Measurements from ENCODE around the gene LRRC49. TPM values are rescaled to one million over a fixed set of nuclear protein-coding genes. Genes with fewer than 3 reads are reported as not detected.

Gene LRRC49
- total RNA-seq, 1 experiment from 2014 or later = 9.2 TPM

- ChIA-PET CTCF (no interaction called here), POLR2A (ENCODE audit: low non-redundant PET) (no interaction called here)
- no peak for DNase-seq (ENCODE audit: low spot score)
- Histone ChIP-seq H3K4me1 (ENCODE audit: insufficient read depth, low read length, poor library complexity, severe bottlenecking) (peaks cover 18% of the 10 kb centered on the region), H3K27ac (ENCODE audit: low read depth, low read length, poor library complexity, severe bottlenecking) (no peak overlapping the region), H3K9me3 (ENCODE audit: low read depth, low read length, poor library complexity, severe bottlenecking) (no peaks in the 10 kb centered on the region), H3K4me3 (ENCODE audit: low read depth, low read length, poor library complexity, severe bottlenecking) (no peak overlapping the region), H3K27me3 (replicated peaks; ENCODE audit: insufficient read depth, low read depth, low read length, poor library complexity) (no peaks in the 10 kb centered on the region), H3K36me3 (ENCODE audit: insufficient read depth, low read length, poor library complexity, severe bottlenecking) (no peaks in the 10 kb centered on the region)
- no TSS peak for BruUV-seq (replicated peaks)
- intact Hi-C loops (cut with micrococcal nuclease; ENCODE audit: unreplicated experiment) = no loop called here
- TF ChIP-seq CTCF (conservative IDR thresholded peaks at IDR 0.05; ENCODE audit: low read depth, low read length) (no peak), EZH2 (IDR thresholded peaks at IDR 0.05; ENCODE audit: borderline replicate concordance, low read depth, low read length, poor library complexity, severe bottlenecking) (no peak)
These were observed 163.5 kb downstream of the LRRC49 start for GRCh38 chr15:71056111-71056510.

DNA sequence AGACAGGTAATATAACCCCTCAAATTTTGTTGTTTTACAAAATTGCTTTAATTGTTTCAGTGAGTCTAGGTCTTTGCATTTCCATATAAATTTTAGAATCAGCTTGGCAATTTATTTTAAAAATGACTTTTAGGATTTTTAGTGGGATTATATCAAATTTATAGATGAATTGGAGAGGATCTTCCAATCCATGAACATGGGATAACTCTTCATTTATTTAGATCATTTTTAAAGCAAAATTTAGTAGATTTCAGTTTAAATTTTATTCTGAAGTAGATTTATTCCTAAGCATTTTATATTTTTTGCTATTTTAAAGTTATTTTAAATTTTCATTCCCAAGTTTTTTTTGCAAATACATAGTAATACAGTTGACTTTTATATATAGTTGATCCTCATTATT is 164.5 kb downstream of the LRRC49 start:
- POLR2A ChIA-PET (ENCODE audit: low non-redundant PET) = no interaction called here
- Histone ChIP-seq H3K4me1 (ENCODE audit: insufficient read depth, low read length, poor library complexity, severe bottlenecking) (peaks cover 18% of the 10 kb centered on the region), H3K4me3 (ENCODE audit: low read depth, low read length, poor library complexity, severe bottlenecking) (no peak overlapping the region), H3K27me3 (replicated peaks; ENCODE audit: insufficient read depth, low read depth, low read length, poor library complexity) (no peaks in the 10 kb centered on the region), H3K27ac (ENCODE audit: low read depth, low read length, poor library complexity, severe bottlenecking) (no peak overlapping the region), H3K9me3 (ENCODE audit: low read depth, low read length, poor library complexity, severe bottlenecking) (no peaks in the 10 kb centered on the region), H3K36me3 (ENCODE audit: insufficient read depth, low read length, poor library complexity, severe bottlenecking) (no peaks in the 10 kb centered on the region)
- intact Hi-C loops (cut with micrococcal nuclease; ENCODE audit: unreplicated experiment) = no loop called here
- BruUV-seq (replicated peaks) = no TSS peak
- no peak for DNase-seq (ENCODE audit: low spot score)
- CTCF ChIA-PET = no interaction called here
- TF ChIP-seq EZH2 (IDR thresholded peaks at IDR 0.05; ENCODE audit: borderline replicate concordance, low read depth, low read length, poor library complexity, severe bottlenecking) (no peak), CTCF (conservative IDR thresholded peaks at IDR 0.05; ENCODE audit: low read depth, low read length) (no peak)

DNA sequence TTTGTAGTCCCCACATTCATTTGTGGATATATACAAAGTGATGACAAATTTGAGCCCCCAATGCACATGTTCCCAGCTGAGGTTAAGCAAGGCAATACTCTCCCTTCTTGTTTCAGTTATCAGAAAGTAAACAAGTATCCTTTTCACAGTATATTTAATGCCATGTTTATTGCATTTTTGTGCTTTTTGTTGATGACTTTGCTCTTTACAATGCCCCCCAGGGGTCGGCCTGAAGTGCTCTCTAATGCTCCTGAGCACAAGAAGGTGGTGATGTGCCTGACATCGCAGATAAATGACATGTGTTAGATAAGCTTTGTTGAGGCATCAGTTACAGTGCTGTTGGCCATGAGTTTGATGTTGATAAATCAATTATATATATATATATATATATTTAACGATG is 165.0 kb downstream of the LRRC49 start:
- CTCF ChIA-PET = no interaction called here
- POLR2A ChIA-PET (ENCODE audit: low non-redundant PET) = no interaction called here
- Histone ChIP-seq H3K27ac (ENCODE audit: low read depth, low read length, poor library complexity, severe bottlenecking) (no peak overlapping the region), H3K9me3 (ENCODE audit: low read depth, low read length, poor library complexity, severe bottlenecking) (no peaks in the 10 kb centered on the region), H3K36me3 (ENCODE audit: insufficient read depth, low read length, poor library complexity, severe bottlenecking) (no peaks in the 10 kb centered on the region), H3K4me1 (ENCODE audit: insufficient read depth, low read length, poor library complexity, severe bottlenecking) (peaks cover 18% of the 10 kb centered on the region), H3K4me3 (ENCODE audit: low read depth, low read length, poor library complexity, severe bottlenecking) (no peak overlapping the region), H3K27me3 (replicated peaks; ENCODE audit: insufficient read depth, low read depth, low read length, poor library complexity) (no peaks in the 10 kb centered on the region)
- intact Hi-C loops (cut with micrococcal nuclease; ENCODE audit: unreplicated experiment) = no loop called here
- TF ChIP-seq CTCF (conservative IDR thresholded peaks at IDR 0.05; ENCODE audit: low read depth, low read length) (no peak), EZH2 (IDR thresholded peaks at IDR 0.05; ENCODE audit: borderline replicate concordance, low read depth, low read length, poor library complexity, severe bottlenecking) (no peak)
- no TSS peak for BruUV-seq (replicated peaks)
- no peak for DNase-seq (ENCODE audit: low spot score)
